ENCODE results near the gene PPP1R1B. TPM values are rescaled to one million over a fixed set of nuclear protein-coding genes. Genes with fewer than 3 reads are reported as not detected.

PPP1R1B gene
- total RNA-seq, 1 experiment from 2014 or later: 8.2 TPM

- H3K4me1 ChIP-seq (ENCODE audit: insufficient read depth, low read length, poor library complexity, severe bottlenecking): no peaks in the 10 kb centered on the region
- intact Hi-C loops (cut with micrococcal nuclease; ENCODE audit: unreplicated experiment): no loop called here
- CTCF ChIA-PET: no interaction called here
- TF ChIP-seq EZH2 (IDR thresholded peaks at IDR 0.05; ENCODE audit: borderline replicate concordance, low read depth, low read length, poor library complexity, severe bottlenecking) (no peak), CTCF (conservative IDR thresholded peaks at IDR 0.05; ENCODE audit: low read depth, low read length) (no peak)
- BruUV-seq (replicated peaks): no TSS peak
- POLR2A ChIA-PET (ENCODE audit: low non-redundant PET): no interaction called here
- H3K9me3 ChIP-seq (ENCODE audit: low read depth, low read length, poor library complexity, severe bottlenecking): no peaks in the 10 kb centered on the region
- no peak overlapping the region for H3K4me3 ChIP-seq (ENCODE audit: low read depth, low read length, poor library complexity, severe bottlenecking)
- no peaks in the 10 kb centered on the region for H3K27me3 ChIP-seq (replicated peaks; ENCODE audit: insufficient read depth, low read depth, low read length, poor library complexity)
- H3K36me3 ChIP-seq (ENCODE audit: insufficient read depth, low read length, poor library complexity, severe bottlenecking): no peaks in the 10 kb centered on the region
- DNase-seq (ENCODE audit: low spot score): no peak
- no peak overlapping the region for H3K27ac ChIP-seq (ENCODE audit: low read depth, low read length, poor library complexity, severe bottlenecking)
Observed at GRCh38 chr17:39648616-39649366, 22.0 kb downstream of the PPP1R1B start.

DNA sequence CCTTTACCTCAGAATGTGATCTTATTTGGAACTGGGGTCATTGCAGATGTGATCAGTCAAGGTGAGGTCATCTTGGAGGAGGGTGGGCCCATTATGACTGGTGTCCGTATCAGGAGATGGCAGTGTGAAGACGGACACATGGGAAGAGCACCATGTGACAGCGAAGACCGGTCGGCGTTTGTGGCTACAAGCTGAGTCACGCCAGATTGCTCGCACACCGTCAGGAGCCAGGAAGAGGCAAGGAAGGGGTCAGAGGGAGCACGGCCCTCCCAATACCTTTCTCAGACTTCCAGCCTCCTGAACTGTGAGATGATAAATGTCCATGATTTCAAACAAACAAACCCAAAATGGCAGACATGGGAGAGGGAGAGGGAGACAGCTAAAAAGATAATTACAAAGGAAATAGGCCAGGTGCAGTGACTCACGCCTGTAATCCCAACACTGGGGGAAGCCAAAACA lies 23.4 kb downstream of the PPP1R1B start:
- no peak for TF ChIP-seq EZH2 (IDR thresholded peaks at IDR 0.05; ENCODE audit: borderline replicate concordance, low read depth, low read length, poor library complexity, severe bottlenecking)
- no peak for TF ChIP-seq CTCF (conservative IDR thresholded peaks at IDR 0.05; ENCODE audit: low read depth, low read length)
- H3K36me3 ChIP-seq (ENCODE audit: insufficient read depth, low read length, poor library complexity, severe bottlenecking): no peaks in the 10 kb centered on the region
- ChIA-PET POLR2A (ENCODE audit: low non-redundant PET) (no interaction called here), CTCF (no interaction called here)
- H3K9me3 ChIP-seq (ENCODE audit: low read depth, low read length, poor library complexity, severe bottlenecking): no peaks in the 10 kb centered on the region
- H3K4me1 ChIP-seq (ENCODE audit: insufficient read depth, low read length, poor library complexity, severe bottlenecking): no peaks in the 10 kb centered on the region
- no peaks in the 10 kb centered on the region for H3K27me3 ChIP-seq (replicated peaks; ENCODE audit: insufficient read depth, low read depth, low read length, poor library complexity)
- intact Hi-C loops (cut with micrococcal nuclease; ENCODE audit: unreplicated experiment): no loop called here
- DNase-seq (ENCODE audit: low spot score): no peak
- H3K27ac ChIP-seq (ENCODE audit: low read depth, low read length, poor library complexity, severe bottlenecking): no peak overlapping the region
- no peak overlapping the region for H3K4me3 ChIP-seq (ENCODE audit: low read depth, low read length, poor library complexity, severe bottlenecking)
- BruUV-seq (replicated peaks): no TSS peak

DNA sequence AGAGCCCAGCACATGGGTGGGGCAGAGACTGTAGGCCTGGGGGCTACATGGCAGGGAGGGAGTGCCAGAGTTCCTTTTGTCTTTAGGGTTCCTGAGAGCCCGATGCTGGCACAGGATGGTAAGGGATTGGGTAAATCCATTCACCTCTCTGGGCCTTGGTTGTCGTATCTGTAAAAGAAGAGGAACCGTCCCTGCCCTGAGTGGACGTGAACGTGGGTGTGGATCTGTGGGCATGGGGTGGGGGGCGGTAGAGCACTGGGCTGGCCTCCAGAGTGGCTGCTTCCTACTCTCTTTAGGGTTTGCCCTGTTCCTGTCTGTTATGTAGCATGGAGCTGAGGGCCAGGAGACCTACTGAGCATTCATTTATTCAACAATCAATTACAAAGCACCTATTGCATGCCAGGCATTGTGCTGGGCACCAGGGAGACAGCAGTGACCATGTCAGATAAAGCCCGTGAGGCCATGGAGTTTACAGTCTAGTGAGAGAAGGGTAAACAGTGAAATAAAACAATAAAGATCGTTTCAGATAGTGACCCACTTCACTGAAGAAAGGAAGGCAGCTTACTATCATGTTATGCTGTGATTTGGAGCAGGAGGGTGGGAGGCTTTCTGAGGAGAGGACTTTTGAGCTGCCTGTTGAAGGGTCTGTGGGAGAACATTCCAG lies 25.3 kb downstream of the PPP1R1B start:
- no TSS peak for BruUV-seq (replicated peaks)
- intact Hi-C loops (cut with micrococcal nuclease; ENCODE audit: unreplicated experiment): no loop called here
- TF ChIP-seq EZH2 (IDR thresholded peaks at IDR 0.05; ENCODE audit: borderline replicate concordance, low read depth, low read length, poor library complexity, severe bottlenecking) (no peak), CTCF (conservative IDR thresholded peaks at IDR 0.05; ENCODE audit: low read depth, low read length) (no peak)
- no peaks in the 10 kb centered on the region for H3K4me1 ChIP-seq (ENCODE audit: insufficient read depth, low read length, poor library complexity, severe bottlenecking)
- POLR2A ChIA-PET (ENCODE audit: low non-redundant PET): no interaction called here
- no peak overlapping the region for H3K27ac ChIP-seq (ENCODE audit: low read depth, low read length, poor library complexity, severe bottlenecking)
- H3K9me3 ChIP-seq (ENCODE audit: low read depth, low read length, poor library complexity, severe bottlenecking): no peaks in the 10 kb centered on the region
- H3K36me3 ChIP-seq (ENCODE audit: insufficient read depth, low read length, poor library complexity, severe bottlenecking): no peaks in the 10 kb centered on the region
- H3K27me3 ChIP-seq (replicated peaks; ENCODE audit: insufficient read depth, low read depth, low read length, poor library complexity): no peaks in the 10 kb centered on the region
- CTCF ChIA-PET: no interaction called here
- no peak overlapping the region for H3K4me3 ChIP-seq (ENCODE audit: low read depth, low read length, poor library complexity, severe bottlenecking)
- no peak for DNase-seq (ENCODE audit: low spot score)
